C4-2B (cell line): ENCODE results near the gene SFMBT2.
"Not testable (repeated sequence)": the region's sequence is repeated elsewhere in the genome, so short reads cannot be mapped to it uniquely, and the experiment has no call there.

Experiments used
- ZFX ChIP-seq: fragments of 450-650 bp; IDR thresholded peaks from 2 replicates; pipeline ENCODE4 v1.6.1; 2017
- TF ChIP-seq, protein P1 (sequence below): fragments of 450-650 bp; conservative IDR thresholded peaks from 2 replicates; pipeline ENCODE4 v1.5.1; 2017; ENCODE audit warnings: mild to moderate bottlenecking

DNA sequence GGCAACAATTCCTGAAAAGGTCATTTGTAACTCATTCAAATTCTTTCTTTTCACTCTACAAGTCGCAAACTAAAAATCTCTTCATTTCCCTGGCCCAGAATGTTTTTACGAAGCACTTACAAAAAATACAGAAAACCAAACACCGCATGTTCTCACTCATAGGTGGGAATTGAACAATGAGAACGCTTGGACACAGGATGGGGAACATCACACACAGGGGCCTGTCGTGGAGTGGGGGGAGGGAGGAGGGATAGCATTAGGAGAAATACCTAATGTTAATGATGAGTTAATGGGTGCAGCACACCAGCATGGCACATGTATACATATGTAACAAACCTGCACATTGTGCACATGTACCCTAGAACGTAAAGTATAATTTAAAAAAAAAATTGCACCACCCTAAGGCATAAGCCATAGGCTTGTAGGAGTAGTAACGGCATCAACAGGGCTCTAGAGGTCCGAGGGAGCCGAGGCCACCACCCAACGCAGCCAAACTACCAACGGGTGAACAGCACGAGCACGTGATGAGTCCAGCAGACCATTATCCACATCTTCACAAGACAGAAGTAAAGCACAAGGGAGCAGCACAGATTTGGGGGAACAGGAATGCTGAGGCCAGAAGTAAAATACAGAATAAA is 98.9 kb downstream of the SFMBT2 start:
- TF ChIP-seq, protein P1, sequence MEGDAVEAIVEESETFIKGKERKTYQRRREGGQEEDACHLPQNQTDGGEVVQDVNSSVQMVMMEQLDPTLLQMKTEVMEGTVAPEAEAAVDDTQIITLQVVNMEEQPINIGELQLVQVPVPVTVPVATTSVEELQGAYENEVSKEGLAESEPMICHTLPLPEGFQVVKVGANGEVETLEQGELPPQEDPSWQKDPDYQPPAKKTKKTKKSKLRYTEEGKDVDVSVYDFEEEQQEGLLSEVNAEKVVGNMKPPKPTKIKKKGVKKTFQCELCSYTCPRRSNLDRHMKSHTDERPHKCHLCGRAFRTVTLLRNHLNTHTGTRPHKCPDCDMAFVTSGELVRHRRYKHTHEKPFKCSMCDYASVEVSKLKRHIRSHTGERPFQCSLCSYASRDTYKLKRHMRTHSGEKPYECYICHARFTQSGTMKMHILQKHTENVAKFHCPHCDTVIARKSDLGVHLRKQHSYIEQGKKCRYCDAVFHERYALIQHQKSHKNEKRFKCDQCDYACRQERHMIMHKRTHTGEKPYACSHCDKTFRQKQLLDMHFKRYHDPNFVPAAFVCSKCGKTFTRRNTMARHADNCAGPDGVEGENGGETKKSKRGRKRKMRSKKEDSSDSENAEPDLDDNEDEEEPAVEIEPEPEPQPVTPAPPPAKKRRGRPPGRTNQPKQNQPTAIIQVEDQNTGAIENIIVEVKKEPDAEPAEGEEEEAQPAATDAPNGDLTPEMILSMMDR = not testable (repeated sequence)
- not testable (repeated sequence) for TF ChIP-seq ZFX
